HK-2 (cell line): Measurements from ENCODE around the gene ATP8A2.
"Not testable (repeated sequence)": the region's sequence is repeated elsewhere in the genome, so short reads cannot be mapped to it uniquely, and the experiment has no call there.

Experiments used
- DNase-seq: peaks from one replicate; pipeline ENCODE4 v3.0.0-alpha.2; 2018; ENCODE audit not compliant: unreplicated experiment

ATP8A2 gene

GRCh38 chr13:26072335-26072734 is 700.6 kb downstream of the ATP8A2 start:
- not testable (repeated sequence) for DNase-seq

DNA sequence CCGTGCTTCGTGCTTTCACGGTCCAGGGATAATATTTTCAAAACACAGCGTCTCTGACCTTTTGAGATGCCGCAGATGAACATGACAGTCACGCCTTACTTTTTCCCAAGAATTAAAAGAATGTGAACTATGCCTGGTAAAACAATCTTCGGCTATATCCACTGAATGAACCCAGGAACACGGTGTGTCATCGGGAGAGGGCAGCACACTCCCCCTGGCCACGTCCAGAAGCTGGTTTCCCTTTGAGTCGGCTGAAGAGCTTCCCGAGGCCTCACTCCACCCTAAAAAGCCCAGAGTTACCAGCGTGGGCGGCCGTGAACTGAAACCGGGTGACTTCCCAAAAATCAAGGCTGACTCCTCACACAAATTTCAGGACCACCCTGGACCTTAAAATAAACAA is 702.9 kb downstream of the ATP8A2 start:
- DNase-seq = peak; percentile 55
